ENCODE measurements around the gene MAB21L3.

The MAB21L3 gene

DNA sequence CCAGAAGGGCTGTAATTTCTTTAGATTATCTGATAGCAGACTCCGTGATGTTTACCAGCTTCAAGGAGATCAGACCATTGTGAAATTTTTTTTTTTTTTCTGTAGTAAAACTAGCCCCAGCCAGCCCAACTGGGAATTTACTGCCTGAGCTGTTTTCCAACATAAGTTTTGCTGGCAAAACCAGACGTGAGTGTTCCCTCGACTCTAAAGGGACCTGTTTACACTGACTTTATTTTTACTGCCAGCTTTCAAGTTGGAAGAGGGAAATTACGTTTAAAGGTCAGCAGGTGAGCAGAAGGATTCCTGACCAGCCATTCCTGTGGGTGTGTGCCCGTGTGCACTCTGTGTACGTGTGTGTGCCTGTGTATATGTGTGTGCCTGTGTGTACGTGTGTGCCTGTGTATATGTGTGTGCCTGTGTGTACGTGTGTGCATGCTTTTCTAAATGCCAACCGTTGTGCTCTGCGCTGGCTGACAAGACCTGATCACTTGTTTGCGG, 374 bp downstream of the MAB21L3 start:
- no peak for DNase-seq (ENCODE audit: low read depth in 2 of 2)

DNA sequence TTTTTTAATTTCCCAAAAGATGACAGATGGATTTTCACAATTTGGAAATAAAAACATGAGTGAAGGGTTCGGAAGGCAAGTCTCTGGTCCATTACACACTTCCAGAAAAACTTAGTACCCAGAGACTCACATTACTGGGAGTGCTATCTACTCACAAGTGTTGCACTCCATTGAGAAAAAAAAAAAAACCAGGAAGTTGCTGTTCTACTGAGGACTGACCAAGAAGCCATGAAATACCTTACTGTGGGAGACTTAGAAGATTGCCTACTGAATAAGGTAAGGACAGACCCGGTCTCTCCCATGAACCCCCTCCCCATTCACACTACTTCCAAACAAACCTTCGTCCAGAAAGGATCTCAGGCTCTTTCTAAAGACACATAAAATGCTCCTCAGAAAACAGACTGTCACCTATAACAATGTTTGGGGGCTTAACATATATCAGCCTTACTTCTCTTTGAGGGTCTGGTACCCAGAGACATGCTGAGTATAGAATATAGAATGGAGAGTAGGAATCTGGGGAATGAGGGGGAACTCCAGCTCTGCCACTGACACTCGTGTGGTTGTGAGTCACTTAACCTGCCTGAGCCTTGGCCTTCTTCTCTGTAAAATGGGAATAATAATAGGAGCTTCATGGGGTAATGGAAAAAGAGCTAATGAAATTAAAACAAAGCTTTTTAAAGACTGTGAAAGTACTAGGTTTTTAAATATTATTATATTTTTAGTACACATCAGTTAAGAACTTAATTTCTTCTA, 1.4 kb downstream of the MAB21L3 start:
- DNase-seq (ENCODE audit: low read depth in 2 of 2) = no peak

DNA sequence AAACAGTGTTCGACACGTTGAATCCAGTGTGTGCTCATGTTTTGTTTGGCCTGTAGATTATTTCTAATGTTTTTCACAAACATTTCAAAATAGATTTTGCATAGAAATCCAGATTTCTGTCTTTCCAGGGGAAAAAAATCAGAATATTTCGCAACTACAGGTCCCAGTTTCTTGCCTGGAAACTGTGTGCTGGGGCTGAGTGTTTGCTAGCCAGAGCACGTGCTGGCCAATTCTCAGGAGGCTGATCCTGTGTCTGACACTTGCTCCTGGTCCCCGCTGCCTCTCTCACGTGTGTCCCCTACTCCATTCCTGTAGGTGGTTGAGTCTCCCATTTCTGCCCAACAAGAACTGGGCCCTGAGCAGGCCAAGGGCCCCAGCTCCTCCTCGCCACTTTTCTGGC, 2.4 kb downstream of the MAB21L3 start:
- DNase-seq (ENCODE audit: low read depth in 2 of 2) = no peak

DNA sequence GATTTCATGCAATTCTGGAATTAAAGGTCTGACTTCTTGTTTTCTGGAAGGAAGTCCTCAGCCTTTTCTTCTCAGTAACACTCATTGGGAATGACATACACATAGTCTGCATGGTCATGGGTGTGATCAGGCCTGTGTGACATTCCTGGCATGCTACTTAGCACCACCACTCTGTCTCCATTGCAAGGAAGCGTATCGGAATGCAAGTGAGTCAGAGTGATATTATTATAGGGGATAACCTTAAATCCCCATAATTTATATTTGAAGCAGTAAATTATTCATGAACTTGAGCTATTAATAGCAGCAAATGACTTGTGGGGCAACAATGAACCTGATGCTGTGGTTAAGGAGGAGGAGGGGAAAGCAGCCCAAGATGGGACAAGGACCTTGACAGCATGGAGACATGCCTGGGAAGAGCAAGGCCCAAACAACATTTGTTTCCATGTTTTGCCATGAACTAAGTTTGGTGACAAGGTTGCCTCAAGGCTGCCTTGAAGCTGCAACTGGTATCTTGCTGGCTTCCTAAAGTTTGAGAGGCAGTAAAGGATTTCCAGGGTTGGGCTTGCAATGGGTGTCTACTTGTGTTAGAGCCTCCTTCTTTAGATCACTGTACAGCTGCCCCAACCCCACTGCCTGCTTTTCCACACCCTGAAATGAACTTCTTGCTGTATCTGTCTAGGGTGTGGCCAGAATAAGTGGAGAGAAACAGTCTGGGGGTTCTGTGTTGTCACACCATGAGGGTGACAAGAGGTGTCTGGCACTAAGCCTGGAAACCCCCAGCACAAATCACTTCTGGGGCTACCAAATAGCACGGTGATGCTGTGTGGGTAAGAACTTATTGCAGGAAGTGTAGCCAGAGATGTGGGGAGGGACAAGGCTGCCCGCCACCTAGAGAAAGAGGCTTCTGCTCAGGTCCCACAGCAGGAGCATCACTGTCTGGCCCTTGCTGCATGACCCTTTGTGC, 4.6 kb downstream of the MAB21L3 start:
- DNase-seq (ENCODE audit: low read depth in 2 of 2) = no peak

DNA sequence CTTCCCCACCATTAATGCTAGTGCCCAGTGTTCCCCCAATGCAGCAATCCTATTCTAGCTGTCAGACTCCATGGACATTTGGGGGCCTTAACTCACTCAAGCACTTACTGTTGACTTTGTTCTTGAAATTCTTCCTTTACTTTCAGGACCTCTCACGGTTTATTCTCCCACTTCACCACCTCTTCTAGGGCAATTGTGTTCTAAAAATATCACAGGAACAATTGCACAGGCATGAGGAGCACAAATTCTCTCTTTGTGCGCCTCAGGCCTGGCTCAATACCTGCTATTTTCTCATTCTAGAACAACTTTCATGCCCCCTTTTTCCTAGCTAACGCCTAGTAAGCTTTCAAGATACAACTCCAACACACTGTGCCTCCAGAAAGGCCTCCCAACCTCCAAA, 7.3 kb downstream of the MAB21L3 start:
- DNase-seq (ENCODE audit: low read depth in 2 of 2) = no peak

DNA sequence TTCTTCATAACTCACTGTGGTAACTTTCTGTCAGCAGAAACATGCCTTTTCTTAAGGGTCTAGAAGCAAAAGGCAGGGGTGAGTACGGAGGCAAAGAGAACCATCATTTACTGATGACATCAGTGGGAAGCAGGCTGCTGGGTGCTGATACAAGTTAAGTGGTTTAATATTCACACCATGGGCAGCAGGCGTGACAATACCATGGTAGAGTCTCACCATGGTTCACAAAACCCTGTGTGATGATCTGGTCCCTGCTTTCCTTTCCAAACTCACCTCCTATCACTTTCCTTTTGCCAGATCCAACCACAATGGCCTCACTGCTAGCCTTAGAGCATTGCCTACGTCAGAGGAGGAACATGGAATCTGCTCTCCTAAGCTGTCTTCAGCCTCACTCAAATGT, 8.7 kb downstream of the MAB21L3 start:
- no peak for DNase-seq (ENCODE audit: low read depth in 2 of 2)

DNA sequence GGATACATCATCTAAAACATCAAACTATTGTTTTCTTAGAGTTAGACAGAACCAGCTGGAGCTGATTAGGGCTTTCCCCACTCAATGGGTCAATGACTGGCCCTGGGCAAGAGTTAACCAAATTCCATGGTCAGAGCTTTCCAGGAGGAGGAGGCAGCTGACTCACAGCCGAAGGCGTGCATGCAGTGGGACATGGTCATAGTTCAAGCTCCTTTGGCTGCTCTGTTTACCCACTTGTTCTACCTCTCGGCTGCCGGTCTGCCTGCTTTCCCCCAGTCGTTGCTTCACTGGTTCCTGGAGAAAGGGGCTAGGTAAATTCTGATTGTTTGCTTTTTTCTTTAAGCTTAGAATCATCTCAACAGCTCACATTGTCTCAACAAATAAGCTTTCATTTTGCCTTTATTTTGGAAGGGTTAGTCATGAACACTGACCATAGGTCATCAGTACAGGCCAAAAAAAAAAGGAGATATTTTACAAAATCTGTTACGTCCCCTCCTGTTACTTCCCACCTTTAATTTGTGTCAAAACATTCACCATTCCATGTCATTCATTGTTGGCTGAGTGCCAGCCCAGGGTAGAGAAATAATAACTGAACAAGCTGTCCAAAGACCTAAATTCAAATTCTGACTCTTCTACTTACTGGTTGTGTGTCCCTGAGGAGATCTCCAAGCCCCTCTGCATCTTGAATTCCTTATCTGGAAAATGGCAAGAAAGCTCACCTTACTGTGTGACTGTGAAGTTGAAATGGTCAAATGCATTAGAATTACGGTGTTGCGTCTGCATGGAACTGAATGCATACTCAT, 12.0 kb downstream of the MAB21L3 start:
- DNase-seq (ENCODE audit: low read depth in 2 of 2) = no peak

DNA sequence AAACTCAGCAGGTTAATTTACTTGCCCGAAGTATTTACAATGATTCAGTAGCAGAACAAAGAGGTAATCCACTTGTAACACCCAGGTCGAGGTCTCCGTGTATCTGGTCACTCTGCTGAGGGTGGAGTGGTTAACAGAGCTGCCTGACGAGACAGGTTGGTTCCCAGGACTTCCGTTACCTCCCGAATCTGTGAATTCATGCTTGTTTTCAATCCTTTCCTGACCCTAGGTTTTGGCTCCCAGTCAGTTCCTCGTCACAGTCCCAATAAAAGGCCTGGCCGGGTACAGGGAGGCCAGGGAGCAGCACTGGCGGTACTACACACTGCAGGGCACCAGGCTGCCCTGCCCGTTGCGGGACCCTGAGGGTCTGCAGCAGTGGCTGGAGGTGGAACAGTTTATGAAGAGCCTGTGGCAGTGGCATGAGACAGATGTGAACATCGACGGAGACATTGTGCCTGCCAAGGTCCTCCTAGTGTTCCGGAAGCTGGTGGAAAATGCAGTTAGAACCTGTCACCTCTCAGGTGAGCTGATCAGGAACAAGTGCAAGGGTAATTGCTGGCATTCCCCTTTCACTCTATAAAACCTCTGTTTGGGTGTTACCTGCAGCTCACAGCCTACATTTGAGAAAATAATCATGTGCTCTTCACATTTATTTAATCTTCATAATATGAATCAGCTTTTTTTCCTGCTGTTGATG, 12.8 kb downstream of the MAB21L3 start:
- DNase-seq (ENCODE audit: low read depth in 2 of 2) = no peak

DNA sequence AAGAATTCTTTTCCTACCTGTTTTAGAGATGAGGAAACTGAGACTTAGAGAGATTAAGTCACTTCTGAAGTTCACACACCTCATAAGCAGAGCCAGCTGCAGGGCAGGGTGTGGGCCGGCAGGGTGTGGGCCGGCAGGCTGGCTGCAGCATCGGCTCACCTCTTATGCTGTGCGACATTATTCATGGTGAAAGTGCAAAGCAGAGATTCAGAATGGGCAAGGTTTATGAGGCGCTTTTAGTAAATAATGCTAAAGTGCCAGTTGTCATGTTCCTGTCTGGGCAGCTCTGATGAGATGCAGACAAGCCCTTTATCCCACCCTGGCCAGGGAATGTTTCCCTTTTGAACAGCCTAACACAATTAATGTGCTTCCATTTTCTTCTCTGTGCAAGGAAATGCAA, 14.6 kb downstream of the MAB21L3 start:
- DNase-seq (ENCODE audit: low read depth in 2 of 2) = no peak

DNA sequence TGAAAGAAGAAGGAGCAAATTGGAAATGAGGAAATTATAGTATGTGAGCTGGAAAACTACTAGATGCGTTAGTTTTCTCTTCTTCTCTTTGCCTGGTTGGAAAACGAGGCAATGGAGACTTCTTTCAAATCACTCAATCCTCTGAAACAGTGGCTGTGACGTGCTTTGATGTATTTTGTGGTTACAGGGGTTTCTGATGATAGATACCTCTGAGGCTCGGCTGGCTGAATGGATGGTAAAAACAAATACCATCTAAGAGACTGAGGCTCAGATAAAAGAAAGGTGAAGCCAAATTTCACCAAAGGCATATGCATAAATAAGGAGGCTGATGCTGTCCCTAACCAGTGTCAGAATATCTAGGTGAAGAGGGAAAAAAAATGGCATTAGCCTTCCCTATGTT, 15.1 kb downstream of the MAB21L3 start:
- no peak for DNase-seq (ENCODE audit: low read depth in 2 of 2)

DNA sequence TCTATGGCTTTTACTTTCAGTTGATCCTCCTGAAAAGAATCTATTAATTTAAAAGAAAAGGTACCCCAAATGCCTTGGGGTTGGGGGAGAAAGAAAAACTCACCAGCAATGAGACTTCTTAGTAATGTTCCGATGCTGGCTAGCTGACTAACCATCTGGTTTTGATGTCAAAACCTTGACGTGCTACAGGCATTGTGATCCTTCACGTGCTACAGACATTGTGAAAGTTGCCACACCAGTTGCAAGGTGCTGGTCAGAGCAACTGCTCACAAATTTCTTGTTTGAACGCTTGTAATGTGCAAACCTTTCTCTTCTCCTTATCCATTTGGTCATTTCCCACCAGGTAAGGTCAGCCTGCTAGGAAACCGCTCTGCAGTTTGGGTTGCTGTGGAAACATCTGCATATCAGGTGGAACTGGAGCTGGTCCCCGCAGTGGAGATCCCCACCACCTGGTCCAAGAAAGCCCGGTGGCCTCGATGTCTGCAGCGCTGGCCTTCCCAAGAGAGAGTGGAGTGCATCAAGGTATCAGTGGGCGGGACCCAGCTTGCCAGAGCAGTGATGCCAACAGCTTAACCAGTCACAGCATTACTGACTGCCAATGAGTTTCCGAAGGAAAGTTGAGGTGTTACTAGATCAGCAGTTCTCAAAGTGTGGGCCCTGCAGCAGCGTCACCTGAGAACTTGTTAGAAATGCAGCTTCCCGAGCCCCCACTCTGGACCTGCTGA, 16.1 kb downstream of the MAB21L3 start:
- DNase-seq (ENCODE audit: low read depth in 2 of 2) = no peak

DNA sequence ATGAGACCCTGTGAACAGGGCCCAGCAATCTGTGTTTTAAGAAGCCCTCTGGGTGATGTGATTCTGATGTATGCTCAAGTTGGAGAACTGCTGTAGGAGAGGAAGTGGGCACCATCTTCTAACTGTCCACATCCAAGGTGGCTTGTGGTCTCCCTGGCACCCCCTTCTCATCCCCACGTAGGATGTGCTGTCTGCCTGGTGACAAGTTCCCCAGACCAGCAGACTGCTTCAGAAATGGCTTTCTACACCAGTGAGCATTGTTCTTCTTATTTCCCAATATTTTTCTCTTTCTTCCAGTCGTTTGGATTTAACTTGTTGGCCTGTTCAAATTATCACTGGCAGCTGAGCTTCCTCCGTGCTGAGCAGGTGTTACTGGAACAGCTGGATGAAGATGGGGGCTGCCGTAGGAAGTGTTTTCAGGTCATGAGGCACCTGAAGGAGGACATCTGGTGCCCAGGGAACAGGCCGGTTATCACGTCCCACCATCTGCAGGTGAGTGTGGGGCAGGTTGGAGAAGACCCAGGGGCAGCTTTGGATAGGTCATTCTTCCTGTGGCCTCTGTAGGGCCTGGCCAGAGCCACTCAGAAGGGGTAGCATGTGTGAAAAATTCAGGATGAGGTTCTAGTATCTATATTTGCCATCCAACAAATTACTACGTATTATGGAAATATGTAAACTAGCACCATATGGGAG, 16.8 kb downstream of the MAB21L3 start:
- DNase-seq (ENCODE audit: low read depth in 2 of 2) = no peak

DNA sequence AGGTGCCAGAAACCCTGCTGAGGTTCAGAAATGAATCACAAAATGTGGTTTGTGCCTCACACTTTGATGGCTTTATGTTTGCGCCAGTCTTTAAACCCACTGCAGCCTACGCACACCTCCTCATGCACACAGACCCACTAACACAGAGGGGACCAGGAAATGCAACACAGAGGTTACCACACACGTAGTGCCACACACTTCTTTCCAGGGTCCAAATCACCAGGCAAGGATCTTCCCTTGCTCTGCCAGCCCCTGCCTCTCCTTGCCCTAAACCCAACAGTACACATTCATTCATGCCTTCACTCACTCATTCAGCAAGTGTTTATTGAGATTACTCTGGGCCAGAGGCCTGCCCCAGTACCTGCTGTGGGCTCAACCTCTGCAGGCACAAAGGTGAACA, 17.5 kb downstream of the MAB21L3 start:
- peak in 1 of 2 donors; percentile 28 for DNase-seq (ENCODE audit: low read depth in 2 of 2)

DNA sequence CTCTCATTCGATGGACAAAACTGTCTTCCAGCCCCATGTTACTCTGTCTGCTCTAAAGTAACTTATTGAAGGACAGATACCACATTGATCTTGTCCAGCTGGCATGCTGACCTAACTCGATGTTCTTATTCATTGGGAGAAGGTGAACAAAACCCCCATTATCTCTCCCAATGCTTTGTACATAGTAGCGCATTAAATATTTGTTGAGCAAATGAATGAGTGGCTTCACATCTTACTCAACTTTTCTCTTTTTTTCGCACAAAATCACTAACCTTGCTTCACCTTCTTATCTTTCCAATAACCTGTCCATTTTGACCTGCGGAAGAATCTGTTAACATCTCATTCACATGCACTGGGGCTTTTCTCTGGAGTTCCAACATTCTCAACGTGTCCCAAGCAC, 18.3 kb downstream of the MAB21L3 start:
- no peak for DNase-seq (ENCODE audit: low read depth in 2 of 2)

DNA sequence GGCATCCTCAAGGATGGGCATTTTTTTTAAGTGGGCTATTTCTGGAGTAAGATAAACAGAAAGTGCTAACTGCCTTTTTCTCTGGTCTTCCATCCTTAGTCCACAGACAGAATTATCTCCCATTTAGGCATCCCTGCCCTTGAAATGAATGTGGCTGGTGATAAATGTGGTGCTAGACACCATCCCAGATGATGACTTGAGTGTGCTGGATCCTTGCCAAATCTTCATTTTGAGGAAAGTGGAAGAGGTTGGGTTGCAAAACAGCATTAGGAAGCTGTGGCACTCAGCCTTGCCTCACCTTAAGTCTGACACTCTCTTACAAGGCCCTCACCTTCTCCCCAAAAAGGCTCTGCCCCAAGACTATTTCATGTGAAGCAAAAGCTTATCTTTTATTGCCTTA, 19.2 kb downstream of the MAB21L3 start:
- no peak for DNase-seq (ENCODE audit: low read depth in 2 of 2)

DNA sequence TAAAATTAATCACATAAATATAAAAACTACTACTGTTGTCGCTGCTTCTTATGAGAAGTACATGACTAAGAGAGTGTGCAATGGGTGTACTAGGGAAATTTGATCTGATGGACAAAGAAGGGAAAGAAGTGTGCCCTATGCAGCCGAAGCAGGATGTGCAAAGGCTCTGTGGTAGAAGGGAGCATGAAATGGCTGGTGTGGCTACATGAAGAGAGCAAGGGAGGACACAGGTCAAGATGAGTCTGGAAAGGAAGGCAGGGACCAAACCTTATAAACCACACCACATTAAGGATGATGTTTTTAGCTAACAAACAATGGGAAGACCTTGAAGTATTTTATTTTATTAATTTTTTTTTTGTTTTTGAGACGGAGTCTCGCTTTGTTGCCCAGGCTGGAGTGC, 20.0 kb downstream of the MAB21L3 start:
- no peak for DNase-seq (ENCODE audit: low read depth in 2 of 2)

DNA sequence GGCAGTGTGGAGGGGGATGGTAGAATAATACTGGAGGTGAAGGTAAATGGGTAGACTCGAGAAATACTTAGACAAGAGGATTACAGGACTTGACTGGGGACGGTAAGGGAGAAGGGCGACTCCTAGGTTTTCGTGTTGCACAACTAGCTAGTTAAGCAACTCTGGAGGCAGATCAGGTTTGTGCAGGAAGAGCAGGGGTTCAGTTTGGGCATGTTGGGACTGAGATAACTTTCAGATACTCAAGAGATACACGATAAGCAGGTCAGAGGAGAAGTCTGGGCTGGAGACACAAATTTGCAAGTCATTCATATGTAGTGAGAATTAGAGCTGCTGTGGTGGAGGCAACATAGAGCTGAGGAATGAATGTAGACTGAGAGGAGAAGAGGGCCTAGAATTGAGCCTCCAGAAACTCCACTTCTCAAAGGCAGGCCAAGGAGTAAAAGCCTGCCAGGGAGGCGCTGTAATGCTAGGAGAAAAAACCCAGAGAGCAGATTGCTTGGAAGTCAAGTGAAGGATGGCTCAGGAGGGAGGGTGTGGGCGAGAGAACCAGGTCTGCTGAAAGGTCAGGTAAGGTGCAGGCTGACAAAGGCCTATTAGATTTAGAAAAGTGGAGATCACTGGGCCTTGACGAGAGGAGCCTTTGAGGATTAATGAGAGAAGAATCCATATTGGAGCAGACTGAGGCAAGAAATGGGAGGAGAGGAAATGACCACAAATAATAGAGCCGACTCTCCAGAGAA, 20.8 kb downstream of the MAB21L3 start:
- DNase-seq (ENCODE audit: low read depth in 2 of 2) = no peak

DNA sequence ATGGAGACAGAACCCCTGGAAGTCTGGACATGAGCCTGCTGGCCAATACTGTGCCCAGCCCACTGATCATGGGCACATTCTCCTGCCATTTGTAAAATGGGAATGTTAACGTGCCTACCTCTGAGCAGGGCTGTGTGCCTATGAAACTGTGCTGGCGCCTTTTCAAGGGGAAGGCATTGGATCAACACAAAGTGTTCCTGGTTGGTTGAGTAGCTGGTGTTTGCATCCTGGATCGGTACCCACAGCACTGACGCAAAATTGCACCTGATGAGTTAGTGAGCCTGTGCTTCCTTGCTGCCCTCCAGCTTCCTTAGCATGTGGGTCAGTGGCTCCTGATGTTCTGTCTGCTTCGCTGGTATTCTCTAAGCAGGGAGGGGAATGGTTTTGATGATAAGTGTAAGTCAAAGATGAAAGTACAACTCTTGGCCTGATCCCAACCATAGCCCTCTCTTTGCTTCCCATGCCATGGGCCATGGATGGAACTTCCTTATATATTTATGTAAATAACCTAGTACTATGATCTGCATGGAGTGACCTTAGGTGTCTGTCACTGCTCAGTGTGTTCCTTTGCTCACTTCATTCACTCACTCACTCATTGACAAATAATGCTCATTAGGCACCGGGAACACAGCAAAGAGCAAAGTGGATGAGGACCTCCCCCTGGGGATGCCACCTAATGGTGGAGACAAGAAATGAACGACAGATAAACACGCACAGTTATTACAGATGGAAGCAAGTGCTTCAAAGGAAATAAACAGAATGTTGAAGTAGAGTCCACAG, 22.7 kb downstream of the MAB21L3 start:
- no peak for DNase-seq (ENCODE audit: low read depth in 2 of 2)

DNA sequence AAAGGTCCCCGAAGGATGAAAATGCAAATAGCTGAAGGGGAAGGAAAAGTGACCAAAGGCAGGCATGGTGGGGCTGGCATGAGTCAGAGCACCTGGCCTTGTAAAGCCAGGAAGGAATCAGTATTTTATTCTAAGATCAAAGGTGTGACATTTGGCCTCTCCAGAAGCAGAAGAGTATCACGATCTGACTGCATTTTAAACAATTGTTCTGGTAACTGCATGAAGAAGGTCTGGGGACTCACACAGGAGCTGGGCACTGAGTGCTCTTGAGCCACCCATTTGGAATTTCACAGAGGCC, 23.2 kb downstream of the MAB21L3 start:
- DNase-seq (ENCODE audit: low read depth in 2 of 2) = no peak
